Measurements from ENCODE around the gene CNIH1.
A peak's percentile ranks its signal among the peaks of the same experiment; 100 is the strongest.

CNIH1 gene

GRCh38 chr14:54425068-54425467 is 16.1 kb downstream of the CNIH1 start:
- WGBS (ENCODE audit: insufficient coverage): 100% methylated on average over 1 of the region's 2 CpGs
- Histone ChIP-seq H3K36me3 (ENCODE audit: control insufficient read depth in 4 of 4, insufficient read depth in 4 of 4, low read length in 3 of 4) (peaks cover 17 to 41% (median 27%) of the 10 kb centered on the region in 4 experiments), H3K27me3 (replicated peaks in 2 of 5; ENCODE audit: control insufficient read depth in 4 of 5, insufficient read depth in 5 of 5, low read length in 4 of 5) (no peaks in the 10 kb centered on the region), H3K27ac (ENCODE audit: insufficient read depth in 1 of 2, low read depth in 1 of 2, low read length in 2 of 2, poor library complexity in 1 of 2, severe bottlenecking in 2 of 2) (no peak overlapping the region), H3K9me3 (ENCODE audit: control extremely low read depth in 1 of 5, control insufficient read depth in 4 of 5, insufficient read depth in 2 of 5, low read depth in 1 of 5, low read length in 4 of 5) (no peaks in the 10 kb centered on the region), H3K4me1 (ENCODE audit: control extremely low read depth in 1 of 4, control insufficient read depth in 4 of 4, insufficient read depth in 4 of 4, low read length in 3 of 4) (no peaks in the 10 kb centered on the region), H3K4me3 (ENCODE audit: control insufficient read depth in 1 of 7, extremely low read depth in 1 of 7, insufficient read depth in 4 of 7, low read depth in 2 of 7, low read length in 6 of 7) (no peak overlapping the region)
- peak in 1 of 3 donors; percentile 20 for DNase-seq
- ChIA-PET CTCF (interaction anchor here (1.3 to 1.7 kb wide), 3 partner anchors 58 to 68 kb away, joined by 3 to 10 read pairs (median 4); no protein-coding TSS in a partner anchor), POLR2A (interaction anchor here (0.7 kb wide), 1 partner anchor 1218 kb away, joined by 3 read pairs; no protein-coding TSS in a partner anchor)

GRCh38 chr14:54424479-54424901 is 16.7 kb downstream of the CNIH1 start:
- Histone ChIP-seq H3K4me1 (ENCODE audit: control extremely low read depth in 1 of 4, control insufficient read depth in 4 of 4, insufficient read depth in 4 of 4, low read length in 3 of 4) (no peaks in the 10 kb centered on the region), H3K27me3 (replicated peaks in 2 of 5; ENCODE audit: control insufficient read depth in 4 of 5, insufficient read depth in 5 of 5, low read length in 4 of 5) (no peaks in the 10 kb centered on the region), H3K36me3 (ENCODE audit: control insufficient read depth in 4 of 4, insufficient read depth in 4 of 4, low read length in 3 of 4) (peaks cover 13 to 35% (median 24%) of the 10 kb centered on the region in 4 experiments), H3K27ac (ENCODE audit: insufficient read depth in 1 of 2, low read depth in 1 of 2, low read length in 2 of 2, poor library complexity in 1 of 2, severe bottlenecking in 2 of 2) (no peak overlapping the region), H3K9me3 (ENCODE audit: control extremely low read depth in 1 of 5, control insufficient read depth in 4 of 5, insufficient read depth in 2 of 5, low read depth in 1 of 5, low read length in 4 of 5) (no peaks in the 10 kb centered on the region), H3K4me3 (ENCODE audit: control insufficient read depth in 1 of 7, extremely low read depth in 1 of 7, insufficient read depth in 4 of 7, low read depth in 2 of 7, low read length in 6 of 7) (no peak overlapping the region)
- WGBS (ENCODE audit: insufficient coverage): 100% methylated on average over 1 of the region's 4 CpGs
- ChIA-PET POLR2A (no interaction called here), CTCF (interaction anchor here (0.7 to 1.7 kb wide), 4 partner anchors 10 to 69 kb away, joined by 3 to 10 read pairs (median 4); no protein-coding TSS in a partner anchor)
- DNase-seq: no peak

GRCh38 chr14:54423991-54424390 is 17.2 kb downstream of the CNIH1 start:
- no peak for DNase-seq
- Histone ChIP-seq H3K27ac (ENCODE audit: insufficient read depth in 1 of 2, low read depth in 1 of 2, low read length in 2 of 2, poor library complexity in 1 of 2, severe bottlenecking in 2 of 2) (no peak overlapping the region), H3K36me3 (ENCODE audit: control insufficient read depth in 4 of 4, insufficient read depth in 4 of 4, low read length in 3 of 4) (peaks cover 11 to 34% (median 21%) of the 10 kb centered on the region in 4 experiments)

GRCh38 chr14:54420478-54421142 is 20.6 kb downstream of the CNIH1 start:
- CTCF ChIA-PET: interaction anchor here (0.6 to 2.1 kb wide), 10 partner anchors 10 to 62 kb away, joined by 3 to 9 read pairs (median 4); no protein-coding TSS in a partner anchor

More at GRCh38 chr14:54423991-54424390, 17.2 kb downstream of the CNIH1 start:
- Histone ChIP-seq H3K4me3 (ENCODE audit: control insufficient read depth in 1 of 7, extremely low read depth in 1 of 7, insufficient read depth in 4 of 7, low read depth in 2 of 7, low read length in 6 of 7) (no peak overlapping the region), H3K27me3 (replicated peaks in 2 of 5; ENCODE audit: control insufficient read depth in 4 of 5, insufficient read depth in 5 of 5, low read length in 4 of 5) (no peaks in the 10 kb centered on the region), H3K9me3 (ENCODE audit: control extremely low read depth in 1 of 5, control insufficient read depth in 4 of 5, insufficient read depth in 2 of 5, low read depth in 1 of 5, low read length in 4 of 5) (no peaks in the 10 kb centered on the region), H3K4me1 (ENCODE audit: control extremely low read depth in 1 of 4, control insufficient read depth in 4 of 4, insufficient read depth in 4 of 4, low read length in 3 of 4) (no peaks in the 10 kb centered on the region)
- CTCF ChIA-PET: interaction anchor here (0.7 to 1.7 kb wide), 5 partner anchors 11 to 69 kb away, joined by 3 to 10 read pairs (median 3); no protein-coding TSS in a partner anchor
- POLR2A ChIA-PET: no interaction called here

GRCh38 chr14:54411371-54411770 is 29.8 kb downstream of the CNIH1 start:
- WGBS (ENCODE audit: insufficient coverage): no CpG with 5 or more reads among the region's 3 CpGs
- Histone ChIP-seq H3K9me3 (ENCODE audit: control extremely low read depth in 1 of 5, control insufficient read depth in 4 of 5, insufficient read depth in 2 of 5, low read depth in 1 of 5, low read length in 4 of 5) (peaks cover 0 to 6% (median 2%) of the 10 kb centered on the region in 5 experiments), H3K27ac (ENCODE audit: insufficient read depth in 1 of 2, low read depth in 1 of 2, low read length in 2 of 2, poor library complexity in 1 of 2, severe bottlenecking in 2 of 2) (no peak overlapping the region), H3K4me3 (ENCODE audit: control insufficient read depth in 1 of 7, extremely low read depth in 1 of 7, insufficient read depth in 4 of 7, low read depth in 2 of 7, low read length in 6 of 7) (no peak overlapping the region), H3K27me3 (replicated peaks in 2 of 5; ENCODE audit: control insufficient read depth in 4 of 5, insufficient read depth in 5 of 5, low read length in 4 of 5) (no peaks in the 10 kb centered on the region), H3K4me1 (ENCODE audit: control extremely low read depth in 1 of 4, control insufficient read depth in 4 of 4, insufficient read depth in 4 of 4, low read length in 3 of 4) (no peaks in the 10 kb centered on the region), H3K36me3 (ENCODE audit: control insufficient read depth in 4 of 4, insufficient read depth in 4 of 4, low read length in 3 of 4) (peaks cover 10 to 57% (median 28%) of the 10 kb centered on the region in 4 experiments)
- ChIA-PET POLR2A (no interaction called here), CTCF (interaction anchor here (0.8 to 2.6 kb wide), 2 partner anchors 19 to 44 kb away, joined by 3 to 8 read pairs; no protein-coding TSS in a partner anchor)
- no peak for DNase-seq

More at GRCh38 chr14:54420478-54421142, 20.6 kb downstream of the CNIH1 start:
- Histone ChIP-seq H3K36me3 (ENCODE audit: control insufficient read depth in 4 of 4, insufficient read depth in 4 of 4, low read length in 3 of 4) (peaks cover 0 to 23% (median 14%) of the 10 kb centered on the region in 4 experiments), H3K27ac (ENCODE audit: insufficient read depth in 1 of 2, low read depth in 1 of 2, low read length in 2 of 2, poor library complexity in 1 of 2, severe bottlenecking in 2 of 2) (no peak overlapping the region), H3K4me3 (ENCODE audit: control insufficient read depth in 1 of 7, extremely low read depth in 1 of 7, insufficient read depth in 4 of 7, low read depth in 2 of 7, low read length in 6 of 7) (no peak overlapping the region), H3K4me1 (ENCODE audit: control extremely low read depth in 1 of 4, control insufficient read depth in 4 of 4, insufficient read depth in 4 of 4, low read length in 3 of 4) (no peaks in the 10 kb centered on the region), H3K27me3 (replicated peaks in 2 of 5; ENCODE audit: control insufficient read depth in 4 of 5, insufficient read depth in 5 of 5, low read length in 4 of 5) (no peaks in the 10 kb centered on the region), H3K9me3 (ENCODE audit: control extremely low read depth in 1 of 5, control insufficient read depth in 4 of 5, insufficient read depth in 2 of 5, low read depth in 1 of 5, low read length in 4 of 5) (no peaks in the 10 kb centered on the region)
- peak in 2 of 3 donors; percentile 57 to 67 for DNase-seq
- 62% methylated on average over 5 of the region's 7 CpGs for WGBS (ENCODE audit: insufficient coverage)
- POLR2A ChIA-PET: no interaction called here

- no peaks in the 10 kb centered on the region for H3K27me3 ChIP-seq (replicated peaks in 2 of 5; ENCODE audit: control insufficient read depth in 4 of 5, insufficient read depth in 5 of 5, low read length in 4 of 5)
- H3K4me1 ChIP-seq (ENCODE audit: control extremely low read depth in 1 of 4, control insufficient read depth in 4 of 4, insufficient read depth in 4 of 4, low read length in 3 of 4): no peaks in the 10 kb centered on the region
- POLR2A ChIA-PET: no interaction called here
- no peak overlapping the region for H3K4me3 ChIP-seq (ENCODE audit: control insufficient read depth in 1 of 7, extremely low read depth in 1 of 7, insufficient read depth in 4 of 7, low read depth in 2 of 7, low read length in 6 of 7)
- H3K27ac ChIP-seq (ENCODE audit: insufficient read depth in 1 of 2, low read depth in 1 of 2, low read length in 2 of 2, poor library complexity in 1 of 2, severe bottlenecking in 2 of 2): no peak overlapping the region
- no CpG with 5 or more reads among the region's 1 CpG for WGBS (ENCODE audit: insufficient coverage)
- H3K36me3 ChIP-seq (ENCODE audit: control insufficient read depth in 4 of 4, insufficient read depth in 4 of 4, low read length in 3 of 4): peaks cover 10 to 48% (median 29%) of the 10 kb centered on the region in 4 experiments
- CTCF ChIA-PET: interaction anchor here (0.6 to 2.6 kb wide), 4 partner anchors 9 to 55 kb away, joined by 3 to 8 read pairs (median 4); no protein-coding TSS in a partner anchor
- peaks cover 0 to 6% (median 5%) of the 10 kb centered on the region in 5 experiments for H3K9me3 ChIP-seq (ENCODE audit: control extremely low read depth in 1 of 5, control insufficient read depth in 4 of 5, insufficient read depth in 2 of 5, low read depth in 1 of 5, low read length in 4 of 5)
- DNase-seq: no peak
Observed at GRCh38 chr14:54410215-54410614, 31.0 kb downstream of the CNIH1 start.

Data from common myeloid progenitor, CD34-positive (primary cell).